GM12865 (cell line): ENCODE results near the gene TERB1.

Experiments
- DNase-seq: peaks from one replicate; pipeline ENCODE4 v3.0.0; 2010; ENCODE audit warnings: low read depth
- H3K4me3 ChIP-seq: 2 replicates; pipeline ENCODE4 v1.5.1; 2011; ENCODE audit warnings: mild to moderate bottlenecking, low read depth, low read length, control low read depth
- CTCF ChIP-seq: IDR thresholded peaks from 2 replicates; pipeline ENCODE4 v1.5.1; 2011; ENCODE audit warnings: low read length, control low read depth, low read depth, inconsistent platforms; ENCODE audit not compliant: insufficient read depth; ENCODE audit errors: missing control alignments

The TERB1 gene

GRCh38 chr16:66801320-66802105 is at the start of gene TERB1:
TERB1 (minus strand) TSS chr16:66801584; CDS start chr16:66796798, 4,786 bp downstream.
- TF ChIP-seq CTCF, result no peak
- peak; percentile 1 for DNase-seq
- H3K4me3 ChIP-seq, result no peak within 1 kb of the TSS

- no peak for DNase-seq
- TF ChIP-seq CTCF, result no peak
- no peak overlapping the region for H3K4me3 ChIP-seq
Observed at GRCh38 chr16:66850115-66850815, 48.9 kb upstream of the TERB1 start.

- no peak for TF ChIP-seq CTCF
- H3K4me3 ChIP-seq, result no peak overlapping the region
- DNase-seq, result no peak
Observed at GRCh38 chr16:66849549-66849948, 48.2 kb upstream of the TERB1 start.

- TF ChIP-seq CTCF, result no peak
- H3K4me3 ChIP-seq, result no peak overlapping the region
- DNase-seq, result no peak
Observed at GRCh38 chr16:66849021-66849420, 47.6 kb upstream of the TERB1 start.

- no peak for DNase-seq
- TF ChIP-seq CTCF, result no peak
- no peak overlapping the region for H3K4me3 ChIP-seq
Observed at GRCh38 chr16:66848172-66848571, 46.8 kb upstream of the TERB1 start.

GRCh38 chr16:66847533-66848067 is 46.2 kb upstream of the TERB1 start:
- no peak overlapping the region for H3K4me3 ChIP-seq
- TF ChIP-seq CTCF, result no peak
- no peak for DNase-seq

- no peak for DNase-seq
- H3K4me3 ChIP-seq, result no peak overlapping the region
- TF ChIP-seq CTCF, result no peak
Observed at GRCh38 chr16:66846831-66847230, 45.4 kb upstream of the TERB1 start.
